ENCODE data around the gene GMNN. TPM values are rescaled to one million over a fixed set of nuclear protein-coding genes. Genes with fewer than 3 reads are reported as not detected.
"Not testable (repeated sequence)": the region's sequence is repeated elsewhere in the genome, so short reads cannot be mapped to it uniquely, and the experiment has no call there.

The GMNN gene
- total RNA-seq: 19.8 and 24.0 TPM in 2 replicates

- Histone ChIP-seq H3K36me3 (ENCODE audit: control insufficient read depth, insufficient read depth, low read length) (no peaks in the 10 kb centered on the region), H3K4me3 (ENCODE audit: low read depth, low read length) (peak within 1 kb of the TSS; percentile 96), H3K27me3 (ENCODE audit: control insufficient read depth, insufficient read depth, low read length) (no peaks in the 10 kb centered on the region)
- TF ChIP-seq CTCF (IDR thresholded peaks at IDR 0.05; ENCODE audit: insufficient read depth, low read length, poor library complexity, severe bottlenecking): no peak
- peak; percentile 69 for DNase-seq (ENCODE audit: low read depth)
Measured at GRCh38 chr6:24774696-24775519, at the start of gene GMNN. Gene GMNN (plus strand): TSS chr6:24774937. CDS start chr6:24777247, 2,310 bp downstream.

- H3K36me3 ChIP-seq (ENCODE audit: control insufficient read depth, insufficient read depth, low read length); DNase-seq (ENCODE audit: low read depth); H3K4me3 ChIP-seq (ENCODE audit: low read depth, low read length); H3K27me3 ChIP-seq (ENCODE audit: control insufficient read depth, insufficient read depth, low read length): not testable (repeated sequence)
Measured at GRCh38 chr6:24730653-24731052, 44.1 kb upstream of the GMNN start.

GRCh38 chr6:24731456-24732134, 43.1 kb upstream of the GMNN start:
- H3K27me3 ChIP-seq (ENCODE audit: control insufficient read depth, insufficient read depth, low read length); DNase-seq (ENCODE audit: low read depth); H3K4me3 ChIP-seq (ENCODE audit: low read depth, low read length); H3K36me3 ChIP-seq (ENCODE audit: control insufficient read depth, insufficient read depth, low read length): not testable (repeated sequence)

DNA sequence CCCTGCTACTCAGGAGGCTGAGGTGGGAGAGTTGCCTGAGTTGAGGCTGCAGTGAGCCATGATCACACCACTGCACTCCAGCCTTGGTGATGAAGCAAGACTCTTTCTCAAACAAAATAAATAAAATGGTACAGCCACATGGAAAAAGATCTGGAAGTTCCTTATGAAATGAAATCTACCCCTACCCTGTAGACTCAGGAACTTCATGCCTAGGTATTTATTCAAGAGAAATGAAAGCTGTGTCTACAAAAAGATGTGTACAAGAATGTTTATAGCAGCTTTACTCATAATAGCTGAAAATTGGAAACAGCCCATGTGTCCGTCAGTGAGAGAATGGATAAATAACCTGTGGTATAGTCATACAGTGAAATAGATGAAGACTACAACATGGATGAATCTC, 40.6 kb upstream of the GMNN start:
- no peak overlapping the region for H3K4me3 ChIP-seq (ENCODE audit: low read depth, low read length)
- no peaks in the 10 kb centered on the region for H3K36me3 ChIP-seq (ENCODE audit: control insufficient read depth, insufficient read depth, low read length)
- no peak for DNase-seq (ENCODE audit: low read depth)
- TF ChIP-seq CTCF (IDR thresholded peaks at IDR 0.05; ENCODE audit: insufficient read depth, low read length, poor library complexity, severe bottlenecking): no peak
- no peaks in the 10 kb centered on the region for H3K27me3 ChIP-seq (ENCODE audit: control insufficient read depth, insufficient read depth, low read length)

GRCh38 chr6:24734710-24735109, 40.0 kb upstream of the GMNN start:
- H3K27me3 ChIP-seq (ENCODE audit: control insufficient read depth, insufficient read depth, low read length); DNase-seq (ENCODE audit: low read depth); H3K4me3 ChIP-seq (ENCODE audit: low read depth, low read length); H3K36me3 ChIP-seq (ENCODE audit: control insufficient read depth, insufficient read depth, low read length): not testable (repeated sequence)

DNA sequence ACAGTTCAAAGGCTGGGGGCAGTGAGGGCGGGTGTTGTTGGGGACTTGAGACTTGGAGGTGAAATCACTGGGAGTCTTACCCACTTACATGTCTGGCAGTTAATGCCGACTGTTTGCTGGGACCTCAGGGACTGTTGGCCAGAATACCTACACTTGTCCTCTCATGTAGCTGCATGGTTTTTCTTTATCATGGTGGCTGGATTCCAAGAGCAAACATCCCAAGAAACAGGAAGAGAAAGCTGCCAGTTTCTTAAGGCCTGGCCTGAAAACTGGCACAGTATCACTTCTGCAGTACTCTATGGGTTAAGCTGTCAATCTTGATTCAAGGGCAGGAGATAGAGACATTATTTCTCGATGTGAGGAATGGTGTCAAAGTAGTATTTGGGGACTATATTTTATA, 36.0 kb upstream of the GMNN start:
- Histone ChIP-seq H3K4me3 (ENCODE audit: low read depth, low read length) (no peak overlapping the region), H3K27me3 (ENCODE audit: control insufficient read depth, insufficient read depth, low read length) (no peaks in the 10 kb centered on the region), H3K36me3 (ENCODE audit: control insufficient read depth, insufficient read depth, low read length) (no peaks in the 10 kb centered on the region)
- DNase-seq (ENCODE audit: low read depth): no peak
- no peak for TF ChIP-seq CTCF (IDR thresholded peaks at IDR 0.05; ENCODE audit: insufficient read depth, low read length, poor library complexity, severe bottlenecking)

- Histone ChIP-seq H3K4me3 (ENCODE audit: low read depth, low read length) (no peak overlapping the region), H3K27me3 (ENCODE audit: control insufficient read depth, insufficient read depth, low read length) (no peaks in the 10 kb centered on the region), H3K36me3 (ENCODE audit: control insufficient read depth, insufficient read depth, low read length) (no peaks in the 10 kb centered on the region)
- TF ChIP-seq CTCF (IDR thresholded peaks at IDR 0.05; ENCODE audit: insufficient read depth, low read length, poor library complexity, severe bottlenecking): no peak
- DNase-seq (ENCODE audit: low read depth): peak; percentile 14
Measured at GRCh38 chr6:24740861-24741260, 33.9 kb upstream of the GMNN start.
